ENCODE results near the gene MYO5A.

Gene MYO5A

GRCh38 chr15:52503788-52504496 is 24.7 kb downstream of the MYO5A start:
- no peak for DNase-seq

- DNase-seq: no peak
Observed at GRCh38 chr15:52502608-52503007, 26.1 kb downstream of the MYO5A start.

- DNase-seq: no peak
Observed at GRCh38 chr15:52499506-52499905, 29.2 kb downstream of the MYO5A start.

- DNase-seq: no peak
Observed at GRCh38 chr15:52498706-52499105, 30.0 kb downstream of the MYO5A start.

- peak; percentile 61 to 66 for DNase-seq
Observed at GRCh38 chr15:52496776-52497470, 31.8 kb downstream of the MYO5A start.

GRCh38 chr15:52496175-52496574 is 32.5 kb downstream of the MYO5A start:
- DNase-seq: no peak

- DNase-seq: no peak
Observed at GRCh38 chr15:52495125-52495524, 33.6 kb downstream of the MYO5A start.

- DNase-seq: no peak
Observed at GRCh38 chr15:52493968-52494367, 34.7 kb downstream of the MYO5A start.

- DNase-seq: no peak
Observed at GRCh38 chr15:52492132-52492531, 36.5 kb downstream of the MYO5A start.

GRCh38 chr15:52491472-52491871 is 37.2 kb downstream of the MYO5A start:
- DNase-seq: no peak

GRCh38 chr15:52489430-52489829 is 39.2 kb downstream of the MYO5A start:
- DNase-seq: peak in 1 of 2 donors; percentile 16

GRCh38 chr15:52488830-52489229 is 39.9 kb downstream of the MYO5A start:
- no peak for DNase-seq

GRCh38 chr15:52486003-52486996 is 42.4 kb downstream of the MYO5A start:
- no peak for DNase-seq

GRCh38 chr15:52485290-52485689 is 43.4 kb downstream of the MYO5A start:
- no peak for DNase-seq

- DNase-seq: no peak
Observed at GRCh38 chr15:52483707-52484106, 45.0 kb downstream of the MYO5A start.

- DNase-seq: no peak
Observed at GRCh38 chr15:52481915-52482314, 46.8 kb downstream of the MYO5A start.

- DNase-seq: no peak
Observed at GRCh38 chr15:52480990-52481389, 47.7 kb downstream of the MYO5A start.

GRCh38 chr15:52466716-52467115 is 62.0 kb downstream of the MYO5A start:
- no peak for DNase-seq

- peak; percentile 52 to 62 for DNase-seq
Observed at GRCh38 chr15:52466134-52466701, 62.5 kb downstream of the MYO5A start.

GRCh38 chr15:52464478-52464877 is 64.2 kb downstream of the MYO5A start:
- DNase-seq: no peak

- DNase-seq: no peak
Observed at GRCh38 chr15:52464040-52464439, 64.6 kb downstream of the MYO5A start.

- DNase-seq: no peak
Observed at GRCh38 chr15:52463638-52464037, 65.0 kb downstream of the MYO5A start.

GRCh38 chr15:52462806-52463360 is 65.8 kb downstream of the MYO5A start:
- DNase-seq: no peak

Measured in stimulated activated CD4-positive, alpha-beta T cell treated with anti-CD3 and anti-CD28 coated beads, Interleukin-2, amount 100 ng/mL, for 24 hours (primary cell).